ENCODE data around the gene NINJ1.

The NINJ1 gene
- 49.9 reads per million, percentile 68 among the genes with 10 or more reads in this experiment for total RNA-seq

GRCh38 chr9:93134015-93134739 is at the start of gene NINJ1:
TSS of gene NINJ1 (minus strand) at chr9:93134251. CDS start at chr9:93134217, 34 bp downstream.
- DNase-seq = peak; percentile 85

GRCh38 chr9:93183131-93183662 is 49.1 kb upstream of the NINJ1 start:
- no peak for DNase-seq

GRCh38 chr9:93182572-93182971 is 48.5 kb upstream of the NINJ1 start:
- DNase-seq = no peak

- DNase-seq = no peak
Measured at GRCh38 chr9:93181672-93182435, 47.8 kb upstream of the NINJ1 start.

- no peak for DNase-seq
Measured at GRCh38 chr9:93180938-93181337, 46.9 kb upstream of the NINJ1 start.

- no peak for DNase-seq
Measured at GRCh38 chr9:93178851-93179786, 45.1 kb upstream of the NINJ1 start.

- no peak for DNase-seq
Measured at GRCh38 chr9:93177676-93178075, 43.6 kb upstream of the NINJ1 start.

- no peak for DNase-seq
Measured at GRCh38 chr9:93174976-93175375, 40.9 kb upstream of the NINJ1 start.

- no peak for DNase-seq
Measured at GRCh38 chr9:93173365-93174051, 39.5 kb upstream of the NINJ1 start.

GRCh38 chr9:93172666-93173364 is 38.8 kb upstream of the NINJ1 start:
- DNase-seq = no peak

- DNase-seq = no peak
Measured at GRCh38 chr9:93171261-93171990, 37.4 kb upstream of the NINJ1 start.

- no peak for DNase-seq
Measured at GRCh38 chr9:93170571-93170970, 36.5 kb upstream of the NINJ1 start.

GRCh38 chr9:93169444-93169843 is 35.4 kb upstream of the NINJ1 start:
- no peak for DNase-seq

GRCh38 chr9:93168581-93168980 is 34.5 kb upstream of the NINJ1 start:
- no peak for DNase-seq

GRCh38 chr9:93167838-93168237 is 33.8 kb upstream of the NINJ1 start:
- no peak for DNase-seq

GRCh38 chr9:93167185-93167584 is 33.1 kb upstream of the NINJ1 start:
- DNase-seq = no peak

- DNase-seq = no peak
Measured at GRCh38 chr9:93166699-93167098, 32.6 kb upstream of the NINJ1 start.

GRCh38 chr9:93164085-93164484 is 30.0 kb upstream of the NINJ1 start:
- DNase-seq = no peak

- DNase-seq = no peak
Measured at GRCh38 chr9:93161786-93162562, 27.9 kb upstream of the NINJ1 start.

All from effector CD4-positive, alpha-beta T cell (primary cell).